Measurements from ENCODE around the gene SPECC1. TPM values are rescaled to one million over a fixed set of nuclear protein-coding genes. Genes with fewer than 3 reads are reported as not detected.

SPECC1 gene
- total RNA-seq, 4 donors from 2014 or later: 9.8 to 24.2 (median 11.7) TPM

- no peak for DNase-seq (ENCODE audit: low spot score in 2 of 2)
- intact Hi-C loops (cut with DNase I; ENCODE audit: low total_unique reads): no loop called here
- 58 to 62% methylated on average over 6 of the region's 6 CpGs for WGBS, 2 donors
- TF ChIP-seq, protein P1, sequence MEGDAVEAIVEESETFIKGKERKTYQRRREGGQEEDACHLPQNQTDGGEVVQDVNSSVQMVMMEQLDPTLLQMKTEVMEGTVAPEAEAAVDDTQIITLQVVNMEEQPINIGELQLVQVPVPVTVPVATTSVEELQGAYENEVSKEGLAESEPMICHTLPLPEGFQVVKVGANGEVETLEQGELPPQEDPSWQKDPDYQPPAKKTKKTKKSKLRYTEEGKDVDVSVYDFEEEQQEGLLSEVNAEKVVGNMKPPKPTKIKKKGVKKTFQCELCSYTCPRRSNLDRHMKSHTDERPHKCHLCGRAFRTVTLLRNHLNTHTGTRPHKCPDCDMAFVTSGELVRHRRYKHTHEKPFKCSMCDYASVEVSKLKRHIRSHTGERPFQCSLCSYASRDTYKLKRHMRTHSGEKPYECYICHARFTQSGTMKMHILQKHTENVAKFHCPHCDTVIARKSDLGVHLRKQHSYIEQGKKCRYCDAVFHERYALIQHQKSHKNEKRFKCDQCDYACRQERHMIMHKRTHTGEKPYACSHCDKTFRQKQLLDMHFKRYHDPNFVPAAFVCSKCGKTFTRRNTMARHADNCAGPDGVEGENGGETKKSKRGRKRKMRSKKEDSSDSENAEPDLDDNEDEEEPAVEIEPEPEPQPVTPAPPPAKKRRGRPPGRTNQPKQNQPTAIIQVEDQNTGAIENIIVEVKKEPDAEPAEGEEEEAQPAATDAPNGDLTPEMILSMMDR (IDR thresholded peaks at IDR 0.05): no peak
- no peak for TF ChIP-seq POLR2A (IDR thresholded peaks at IDR 0.05)
- H3K4me3 ChIP-seq (ENCODE audit: low read depth, poor library complexity, severe bottlenecking): no peak overlapping the region
Observed at GRCh38 chr17:20092261-20092867, 83.2 kb downstream of the SPECC1 start.

GRCh38 chr17:20092973-20093626 lies 83.9 kb downstream of the SPECC1 start:
- DNase-seq (ENCODE audit: low spot score in 2 of 2): no peak
- H3K4me3 ChIP-seq (ENCODE audit: low read depth, poor library complexity, severe bottlenecking): no peak overlapping the region
- TF ChIP-seq POLR2A (IDR thresholded peaks at IDR 0.05): no peak
- TF ChIP-seq, protein P1 (IDR thresholded peaks at IDR 0.05): no peak
- 73 to 92% methylated on average over 2 of the region's 2 CpGs for WGBS, 2 donors
- intact Hi-C loops (cut with DNase I; ENCODE audit: low total_unique reads): no loop called here

- no peak for DNase-seq (ENCODE audit: low spot score in 2 of 2)
- WGBS, 2 donors: 59 to 64% methylated on average over 1 of the region's 1 CpG
- no peak for TF ChIP-seq POLR2A (IDR thresholded peaks at IDR 0.05)
- TF ChIP-seq, protein P1 (IDR thresholded peaks at IDR 0.05): no peak
- H3K4me3 ChIP-seq (ENCODE audit: low read depth, poor library complexity, severe bottlenecking): no peak overlapping the region
- intact Hi-C loops (cut with DNase I; ENCODE audit: low total_unique reads): no loop called here
Observed at GRCh38 chr17:20094777-20095176, 85.6 kb downstream of the SPECC1 start.

DNA sequence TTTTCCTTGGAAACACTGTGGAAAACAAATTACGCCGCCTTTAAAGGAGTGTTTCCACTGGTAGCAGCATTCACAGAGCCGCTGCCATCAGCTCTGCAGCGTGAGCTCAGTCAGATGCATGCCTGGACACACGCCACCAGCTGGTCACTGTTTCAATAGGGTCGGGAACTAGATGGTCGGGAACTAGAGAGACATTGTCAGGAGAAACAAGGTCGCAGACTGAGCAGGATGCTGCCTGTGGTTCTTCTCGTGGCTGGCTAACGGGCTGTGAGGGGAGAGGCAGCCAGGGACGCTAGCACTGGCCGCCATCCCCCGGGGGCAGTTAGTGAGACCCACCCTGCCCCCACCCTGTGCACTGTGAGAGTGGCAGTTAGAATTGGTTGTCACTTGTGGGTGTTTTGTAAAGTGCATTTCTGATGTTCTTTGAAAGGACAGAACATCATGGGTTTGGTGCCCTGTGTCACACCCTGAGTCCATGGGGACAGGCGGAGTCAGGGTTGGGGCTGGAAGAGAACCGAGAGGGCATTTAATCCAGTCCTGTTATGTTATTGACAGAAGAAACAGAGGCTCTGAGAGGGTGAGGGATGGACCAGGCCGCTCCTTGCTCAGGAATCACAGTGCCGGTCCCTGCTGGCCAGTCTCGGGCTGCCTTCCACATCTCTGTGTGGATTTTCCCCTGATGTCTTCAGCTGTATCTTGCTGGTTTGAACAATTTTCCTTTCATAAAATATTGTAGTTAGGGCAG lies 86.3 kb downstream of the SPECC1 start:
- no peak overlapping the region for H3K4me3 ChIP-seq (ENCODE audit: low read depth, poor library complexity, severe bottlenecking)
- intact Hi-C loops (cut with DNase I; ENCODE audit: low total_unique reads): no loop called here
- WGBS, 2 donors: 29 to 31% methylated on average over 15 of the region's 18 CpGs
- DNase-seq (ENCODE audit: low spot score in 2 of 2): peak; percentile 62 to 92
- no peak for TF ChIP-seq POLR2A (IDR thresholded peaks at IDR 0.05)
- TF ChIP-seq, protein P1 (IDR thresholded peaks at IDR 0.05): no peak

DNA sequence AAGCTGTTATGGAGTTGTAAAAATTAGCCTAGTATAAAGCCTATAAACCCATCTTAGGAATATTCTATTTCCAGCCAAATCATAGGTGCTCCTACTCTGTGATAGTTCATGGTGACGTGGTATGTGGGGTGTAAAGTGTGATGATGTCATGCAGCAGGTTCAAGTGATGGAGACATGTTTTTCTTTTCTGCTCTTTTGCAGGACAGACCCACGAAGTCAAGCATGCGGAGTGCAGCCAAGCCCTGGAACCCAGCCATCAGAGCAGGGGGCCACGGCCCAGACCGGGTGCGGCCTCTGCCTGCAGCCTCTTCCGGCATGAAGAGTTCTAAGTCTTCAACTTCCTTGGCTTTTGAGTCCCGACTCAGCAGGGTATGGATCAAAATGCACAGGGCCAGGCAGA lies 87.3 kb downstream of the SPECC1 start:
- no peak for TF ChIP-seq POLR2A (IDR thresholded peaks at IDR 0.05)
- TF ChIP-seq, protein P1 (IDR thresholded peaks at IDR 0.05): no peak
- no peak for DNase-seq (ENCODE audit: low spot score in 2 of 2)
- 57 to 59% methylated on average over 8 of the region's 8 CpGs for WGBS, 2 donors
- H3K4me3 ChIP-seq (ENCODE audit: low read depth, poor library complexity, severe bottlenecking): no peak overlapping the region
- intact Hi-C loops (cut with DNase I; ENCODE audit: low total_unique reads): no loop called here

Data from lower leg skin (tissue), 4 donors.